GM23338 (cell line): ENCODE measurements around the gene DGCR6L.
"Not testable (repeated sequence)": the region's sequence is repeated elsewhere in the genome, so short reads cannot be mapped to it uniquely, and the experiment has no call there.

Source experiments
- CTCF ChIP-seq, 2 experiments: fragments of 200-600 bp in 1 of 2; sonication (generic) in 1 of 2; conservative IDR thresholded peaks; 2 replicates each; pipeline versions ENCODE4 v1.5.1 to v1.6.1; 2016 to 2017; ENCODE audit warnings: antibody characterized with exemption in 2 of 2, low read depth in 2 of 2, mild to moderate bottlenecking in 2 of 2, moderate library complexity in 1 of 2
- EZH2phosphoT487 ChIP-seq: fragments of 200-600 bp; sonication (generic); IDR thresholded peaks from one replicate; pipeline ENCODE4 v1.8.1; 2018; ENCODE audit warnings: antibody characterized with exemption; ENCODE audit not compliant: unreplicated experiment
- POLR2AphosphoS5 ChIP-seq: IDR thresholded peaks from 2 replicates; pipeline ENCODE4 v1.6.1; 2016; ENCODE audit warnings: antibody characterized with exemption, low read depth

GRCh38 chr22:20325996-20326395 lies 6.1 kb upstream of the DGCR6L start:
- TF ChIP-seq POLR2AphosphoS5; CTCF (conservative IDR thresholded peaks at IDR 0.05; ENCODE audit: low read depth in 2 of 2); EZH2phosphoT487: not testable (repeated sequence)
